Measurements from ENCODE around the gene DNAJC30. TPM values are rescaled to one million over a fixed set of nuclear protein-coding genes. Genes with fewer than 3 reads are reported as not detected.

Gene DNAJC30
- total RNA-seq, 1 donor from 2014 or later = 1.6 TPM

GRCh38 chr7:73638911-73639310, 44.3 kb downstream of the DNAJC30 start:
- no peak overlapping the region for H3K9ac ChIP-seq (ENCODE audit: low read depth in 1 of 3, low read length in 3 of 3)
- H3K9me3 ChIP-seq (ENCODE audit: control insufficient read depth in 3 of 3, low read length in 3 of 3) = peaks cover 0 to 3% (median 2%) of the 10 kb centered on the region in 3 donors
- H3K27ac ChIP-seq (ENCODE audit: low read depth, low read length) = no peak overlapping the region
- no peaks in the 10 kb centered on the region for H3K36me3 ChIP-seq (ENCODE audit: control insufficient read depth in 3 of 3, insufficient read depth in 3 of 3, low read length in 3 of 3)
- no peaks in the 10 kb centered on the region for H3K4me1 ChIP-seq (ENCODE audit: control insufficient read depth in 3 of 3, insufficient read depth in 3 of 3, low read length in 3 of 3)
- peaks cover 5 to 12% (median 11%) of the 10 kb centered on the region in 3 donors for H3K27me3 ChIP-seq (ENCODE audit: control insufficient read depth in 3 of 3, insufficient read depth in 3 of 3, low read length in 3 of 3)
- no peak overlapping the region for H3K4me3 ChIP-seq (ENCODE audit: low read length in 3 of 3)

- Histone ChIP-seq H3K4me3 (ENCODE audit: low read length in 3 of 3) (no peak overlapping the region), H3K4me1 (ENCODE audit: control insufficient read depth in 3 of 3, insufficient read depth in 3 of 3, low read length in 3 of 3) (no peaks in the 10 kb centered on the region), H3K36me3 (ENCODE audit: control insufficient read depth in 3 of 3, insufficient read depth in 3 of 3, low read length in 3 of 3) (no peaks in the 10 kb centered on the region), H3K9ac (ENCODE audit: low read depth in 1 of 3, low read length in 3 of 3) (no peak overlapping the region), H3K9me3 (ENCODE audit: control insufficient read depth in 3 of 3, low read length in 3 of 3) (no peaks in the 10 kb centered on the region), H3K27ac (ENCODE audit: low read depth, low read length) (no peak overlapping the region), H3K27me3 (ENCODE audit: control insufficient read depth in 3 of 3, insufficient read depth in 3 of 3, low read length in 3 of 3) (peaks cover 9 to 17% (median 17%) of the 10 kb centered on the region in 3 donors)
Observed at GRCh38 chr7:73635428-73636200, 47.6 kb downstream of the DNAJC30 start.

- Histone ChIP-seq H3K27ac (ENCODE audit: low read depth, low read length) (no peak overlapping the region), H3K9ac (ENCODE audit: low read depth in 1 of 3, low read length in 3 of 3) (no peak overlapping the region), H3K4me3 (ENCODE audit: low read length in 3 of 3) (no peak overlapping the region), H3K36me3 (ENCODE audit: control insufficient read depth in 3 of 3, insufficient read depth in 3 of 3, low read length in 3 of 3) (no peaks in the 10 kb centered on the region), H3K4me1 (ENCODE audit: control insufficient read depth in 3 of 3, insufficient read depth in 3 of 3, low read length in 3 of 3) (no peaks in the 10 kb centered on the region), H3K9me3 (ENCODE audit: control insufficient read depth in 3 of 3, low read length in 3 of 3) (no peaks in the 10 kb centered on the region), H3K27me3 (ENCODE audit: control insufficient read depth in 3 of 3, insufficient read depth in 3 of 3, low read length in 3 of 3) (peaks cover 9 to 23% (median 21%) of the 10 kb centered on the region in 3 donors)
Observed at GRCh38 chr7:73633844-73634243, 49.4 kb downstream of the DNAJC30 start.

DNA sequence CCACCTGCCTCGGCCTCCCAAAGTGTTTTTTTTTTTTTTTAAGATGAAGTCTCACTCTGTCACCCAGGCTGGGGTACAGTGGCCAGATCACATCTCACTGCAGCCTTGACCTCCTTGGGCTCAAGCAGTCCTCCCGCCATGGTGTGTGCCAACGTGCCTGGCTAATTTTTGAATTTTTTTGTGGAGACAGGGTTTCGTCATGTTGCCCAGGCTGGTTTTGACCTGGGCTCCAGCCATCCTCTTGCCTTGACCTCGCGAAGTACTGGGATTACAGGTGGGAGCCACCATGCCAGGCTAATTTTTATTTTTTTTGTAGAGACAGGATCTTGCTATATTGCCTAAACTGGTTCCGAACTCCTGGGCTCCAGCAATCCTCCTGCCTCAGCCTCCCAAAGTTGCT, 49.9 kb downstream of the DNAJC30 start:
- Histone ChIP-seq H3K4me1 (ENCODE audit: control insufficient read depth in 3 of 3, insufficient read depth in 3 of 3, low read length in 3 of 3) (no peaks in the 10 kb centered on the region), H3K27ac (ENCODE audit: low read depth, low read length) (no peak overlapping the region), H3K4me3 (ENCODE audit: low read length in 3 of 3) (no peak overlapping the region), H3K27me3 (ENCODE audit: control insufficient read depth in 3 of 3, insufficient read depth in 3 of 3, low read length in 3 of 3) (peaks cover 9 to 28% (median 26%) of the 10 kb centered on the region in 3 donors), H3K9me3 (ENCODE audit: control insufficient read depth in 3 of 3, low read length in 3 of 3) (no peaks in the 10 kb centered on the region), H3K9ac (ENCODE audit: low read depth in 1 of 3, low read length in 3 of 3) (no peak overlapping the region), H3K36me3 (ENCODE audit: control insufficient read depth in 3 of 3, insufficient read depth in 3 of 3, low read length in 3 of 3) (no peaks in the 10 kb centered on the region)

GRCh38 chr7:73631558-73631957, 51.7 kb downstream of the DNAJC30 start:
- Histone ChIP-seq H3K27me3 (ENCODE audit: control insufficient read depth in 3 of 3, insufficient read depth in 3 of 3, low read length in 3 of 3) (peaks cover 18 to 36% (median 34%) of the 10 kb centered on the region in 3 donors), H3K9me3 (ENCODE audit: control insufficient read depth in 3 of 3, low read length in 3 of 3) (no peaks in the 10 kb centered on the region), H3K4me3 (ENCODE audit: low read length in 3 of 3) (no peak overlapping the region)

More at GRCh38 chr7:73631558-73631957, 51.7 kb downstream of the DNAJC30 start:
- Histone ChIP-seq H3K27ac (ENCODE audit: low read depth, low read length) (no peak overlapping the region), H3K36me3 (ENCODE audit: control insufficient read depth in 3 of 3, insufficient read depth in 3 of 3, low read length in 3 of 3) (no peaks in the 10 kb centered on the region), H3K9ac (ENCODE audit: low read depth in 1 of 3, low read length in 3 of 3) (no peak overlapping the region), H3K4me1 (ENCODE audit: control insufficient read depth in 3 of 3, insufficient read depth in 3 of 3, low read length in 3 of 3) (peaks cover 0 to 3% (median 3%) of the 10 kb centered on the region in 3 donors)

Small RNA genes lying within 50 kb of the gene (small RNA-seq; reads per million reads assigned to genes)
- gene MIR4284 = 0.16 reads per million
- gene RN7SL265P = not detected

Other genes with a start within 250 kb of the DNAJC30 start
- gene FZD9, start 249.7 kb downstream of the DNAJC30 start, total RNA-seq = 13.0 TPM
- gene BAZ1B, start 161.2 kb downstream of the DNAJC30 start, total RNA-seq = 38.1 TPM
- 6.8 TPM for gene BCL7B, start 125.8 kb downstream of the DNAJC30 start, total RNA-seq
- gene TBL2, start 104.9 kb downstream of the DNAJC30 start, total RNA-seq = 54.8 TPM
- gene MLXIPL, start 58.9 kb downstream of the DNAJC30 start, total RNA-seq = 1.6 TPM
- gene VPS37D, start 15.6 kb downstream of the DNAJC30 start, total RNA-seq = 3.1 TPM
- 45.4 TPM for gene BUD23, start 144 bp upstream of the DNAJC30 start, total RNA-seq
- 8.4 TPM for gene STX1A, start 36.2 kb upstream of the DNAJC30 start, total RNA-seq
- 13.6 TPM for gene ABHD11, start 55.3 kb upstream of the DNAJC30 start, total RNA-seq
- gene CLDN3, start 86.8 kb upstream of the DNAJC30 start, total RNA-seq = 0.52 TPM
- gene CLDN4, start 147.5 kb upstream of the DNAJC30 start, total RNA-seq = not detected
- gene METTL27, start 159.1 kb upstream of the DNAJC30 start, total RNA-seq = 1.6 TPM
- gene TMEM270, start 177.7 kb upstream of the DNAJC30 start, total RNA-seq = not detected